ENCODE results near the gene SHKBP1.
"Not testable (repeated sequence)": the region's sequence is repeated elsewhere in the genome, so short reads cannot be mapped to it uniquely, and the experiment has no call there.

The SHKBP1 gene

DNA sequence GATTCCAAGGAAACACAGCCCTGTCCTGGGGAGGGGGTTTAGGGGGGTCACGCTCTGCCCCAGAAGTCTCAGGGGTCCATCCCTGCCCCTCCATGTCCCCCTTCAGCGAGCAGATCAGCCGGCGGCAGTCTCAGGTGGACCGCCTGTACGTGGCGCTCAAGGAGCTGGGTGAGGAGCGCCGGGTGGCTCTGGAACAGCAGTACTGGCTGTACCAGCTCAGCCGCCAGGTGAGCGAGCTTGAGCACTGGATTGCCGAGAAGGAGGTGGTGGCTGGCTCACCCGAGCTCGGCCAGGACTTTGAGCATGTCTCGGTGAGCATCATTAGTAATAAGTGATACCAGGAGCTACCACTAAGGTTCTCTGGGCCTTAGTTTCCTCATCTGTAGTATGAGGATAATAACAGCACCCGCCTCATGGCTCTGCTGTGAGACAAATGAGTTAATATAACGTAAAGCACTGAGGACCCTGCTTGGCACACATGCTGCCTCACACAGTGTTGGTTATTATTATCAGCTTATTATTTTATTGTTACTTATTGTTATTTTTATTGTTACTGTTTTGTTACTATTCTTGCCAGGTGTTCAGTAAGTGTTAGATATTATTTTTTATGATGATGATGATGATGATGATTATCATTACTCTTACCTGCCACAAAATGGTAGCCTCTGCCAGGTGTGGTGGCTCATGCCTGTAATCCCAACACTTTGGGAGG lies 20.5 kb upstream of the SHKBP1 start:
- no peak for DNase-seq (ENCODE audit: low spot score)

DNA sequence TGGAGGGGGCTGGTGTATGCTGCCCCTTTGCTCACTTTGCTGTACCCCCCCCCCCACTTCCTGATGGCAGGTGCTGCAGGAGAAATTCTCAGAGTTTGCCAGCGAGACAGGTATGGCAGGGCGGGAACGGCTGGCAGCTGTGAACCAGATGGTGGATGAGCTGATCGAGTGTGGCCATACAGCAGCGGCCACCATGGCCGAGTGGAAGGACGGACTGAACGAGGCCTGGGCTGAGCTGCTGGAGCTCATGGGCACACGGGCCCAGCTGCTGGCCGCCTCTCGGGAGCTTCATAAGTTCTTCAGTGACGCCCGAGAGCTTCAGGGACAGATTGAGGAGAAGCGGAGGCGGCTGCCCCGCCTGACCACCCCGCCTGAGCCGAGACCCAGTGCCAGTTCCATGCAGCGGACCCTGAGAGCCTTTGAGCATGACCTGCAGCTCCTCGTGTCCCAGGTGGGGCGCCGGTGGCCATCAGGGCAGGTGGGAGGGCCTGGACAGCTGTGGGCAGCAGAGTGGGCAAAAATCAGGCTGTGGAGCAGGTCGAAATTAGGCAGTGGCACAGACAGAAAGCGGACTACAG lies 19.6 kb upstream of the SHKBP1 start:
- no peak for DNase-seq (ENCODE audit: low spot score)

DNA sequence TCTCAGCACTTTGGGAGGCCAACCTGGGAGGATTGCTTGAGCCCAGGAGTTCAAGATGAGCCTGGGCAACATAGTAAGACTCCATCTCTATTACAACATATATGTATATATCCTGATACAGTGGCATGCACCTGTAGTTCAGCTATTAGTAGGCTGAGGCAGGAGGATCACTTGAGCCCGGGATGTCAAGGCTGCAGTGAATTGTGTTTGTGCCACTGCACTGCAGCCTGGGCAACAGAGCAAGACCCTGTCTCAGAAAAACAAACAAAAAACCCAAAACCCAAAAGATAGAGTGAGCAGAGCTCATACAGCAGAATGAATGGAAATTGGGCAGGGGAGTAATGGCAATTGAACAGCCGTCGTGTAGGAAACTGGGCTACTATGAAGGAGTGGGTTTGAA lies 17.3 kb upstream of the SHKBP1 start:
- DNase-seq (ENCODE audit: low spot score), result no peak

DNA sequence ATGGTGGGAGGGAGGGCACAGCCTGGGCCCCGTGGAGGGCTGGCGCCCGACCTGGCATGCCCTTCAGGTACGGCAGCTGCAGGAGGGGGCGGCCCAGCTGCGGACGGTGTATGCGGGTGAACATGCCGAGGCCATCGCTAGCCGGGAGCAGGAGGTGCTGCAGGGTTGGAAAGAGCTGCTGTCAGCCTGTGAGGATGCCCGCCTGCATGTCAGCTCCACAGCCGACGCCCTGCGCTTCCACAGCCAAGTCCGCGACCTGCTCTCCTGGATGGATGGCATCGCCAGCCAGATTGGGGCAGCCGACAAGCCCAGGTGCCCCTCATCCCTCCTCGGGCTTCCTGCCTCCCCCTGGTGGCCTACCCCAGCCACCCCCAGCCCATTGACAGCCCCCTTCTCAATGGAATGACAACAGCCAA lies 16.6 kb upstream of the SHKBP1 start:
- DNase-seq (ENCODE audit: low spot score), result no peak

DNA sequence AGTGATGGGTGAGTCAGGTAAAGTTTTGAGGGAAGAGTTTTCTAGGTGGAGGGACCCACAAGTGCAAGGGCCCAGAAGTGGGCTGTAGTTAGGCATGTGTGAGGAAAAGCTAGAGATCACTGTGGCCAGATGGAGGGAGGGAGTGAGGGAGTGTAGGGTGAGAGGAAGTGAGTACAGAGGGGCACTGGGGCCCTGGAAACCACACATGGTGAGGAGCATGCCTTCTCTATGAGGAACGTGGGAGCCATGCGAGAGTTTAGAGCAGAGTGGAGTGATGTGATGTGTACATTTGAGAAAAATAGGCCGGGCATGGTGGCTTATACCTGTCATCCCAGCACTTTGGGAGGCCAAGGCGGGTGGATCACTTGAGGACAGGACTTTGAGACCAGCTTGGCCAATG lies 14.7 kb upstream of the SHKBP1 start:
- no peak for DNase-seq (ENCODE audit: low spot score)

DNA sequence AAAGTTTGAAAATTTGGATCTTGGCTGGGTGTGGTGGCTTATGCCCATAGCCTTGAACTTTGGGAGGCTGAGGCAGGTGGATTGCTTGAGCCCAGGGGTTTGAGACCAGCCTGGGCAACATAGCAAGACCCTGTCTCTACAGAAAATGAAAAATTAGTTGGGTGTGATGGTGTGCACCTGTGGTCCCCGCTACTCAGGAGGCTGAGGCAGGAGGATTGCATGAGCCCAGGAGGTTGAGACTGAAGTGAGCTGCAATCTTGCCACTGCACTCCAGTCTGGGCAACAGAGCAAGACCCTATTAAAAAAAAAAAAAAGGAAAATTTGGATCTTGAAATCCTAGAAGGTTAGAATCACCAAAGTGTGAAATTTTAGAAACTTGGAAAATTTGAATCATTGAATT lies 12.1 kb upstream of the SHKBP1 start:
- DNase-seq (ENCODE audit: low spot score), result not testable (repeated sequence)

DNA sequence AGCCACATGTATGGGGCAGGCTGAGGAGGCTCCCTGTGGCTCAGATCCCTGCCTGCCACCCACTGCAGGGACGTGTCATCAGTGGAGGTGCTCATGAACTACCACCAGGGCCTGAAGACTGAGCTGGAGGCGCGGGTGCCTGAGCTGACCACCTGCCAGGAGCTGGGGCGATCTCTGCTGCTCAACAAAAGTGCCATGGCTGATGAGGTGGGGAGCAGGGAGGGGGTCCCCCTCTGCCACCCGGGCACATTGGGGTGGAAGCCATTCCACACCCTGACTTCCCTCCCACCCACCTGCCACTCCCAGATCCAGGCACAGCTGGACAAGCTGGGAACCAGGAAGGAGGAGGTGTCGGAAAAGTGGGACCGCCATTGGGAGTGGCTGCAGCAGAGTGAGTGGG lies 11.3 kb upstream of the SHKBP1 start:
- DNase-seq (ENCODE audit: low spot score), result no peak

DNA sequence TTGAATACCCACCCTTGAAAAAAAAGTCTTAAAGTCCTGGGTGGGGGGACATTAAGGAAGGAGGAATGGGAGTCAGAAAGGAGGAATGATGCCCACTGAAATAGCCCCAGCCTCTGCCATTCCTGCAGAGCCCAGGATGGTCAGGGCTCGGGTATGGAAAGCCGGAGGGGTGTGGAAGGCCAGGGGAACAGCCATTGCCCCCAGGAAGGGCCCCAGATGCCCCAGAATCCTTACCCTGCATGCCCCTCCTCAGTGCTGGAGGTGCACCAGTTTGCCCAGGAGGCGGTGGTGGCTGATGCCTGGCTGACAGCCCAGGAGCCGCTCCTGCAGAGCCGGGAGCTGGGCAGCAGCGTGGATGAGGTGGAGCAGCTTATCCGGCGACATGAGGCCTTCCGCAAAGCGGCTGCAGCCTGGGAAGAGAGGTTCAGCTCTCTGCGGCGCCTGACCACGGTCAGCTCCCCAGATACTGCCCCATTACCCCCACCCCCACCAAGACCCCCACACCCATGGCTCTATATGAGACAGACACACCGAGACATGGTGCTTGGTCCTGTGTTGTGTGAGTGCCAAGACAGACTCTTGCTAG lies 10.7 kb upstream of the SHKBP1 start:
- no peak for DNase-seq (ENCODE audit: low spot score)

DNA sequence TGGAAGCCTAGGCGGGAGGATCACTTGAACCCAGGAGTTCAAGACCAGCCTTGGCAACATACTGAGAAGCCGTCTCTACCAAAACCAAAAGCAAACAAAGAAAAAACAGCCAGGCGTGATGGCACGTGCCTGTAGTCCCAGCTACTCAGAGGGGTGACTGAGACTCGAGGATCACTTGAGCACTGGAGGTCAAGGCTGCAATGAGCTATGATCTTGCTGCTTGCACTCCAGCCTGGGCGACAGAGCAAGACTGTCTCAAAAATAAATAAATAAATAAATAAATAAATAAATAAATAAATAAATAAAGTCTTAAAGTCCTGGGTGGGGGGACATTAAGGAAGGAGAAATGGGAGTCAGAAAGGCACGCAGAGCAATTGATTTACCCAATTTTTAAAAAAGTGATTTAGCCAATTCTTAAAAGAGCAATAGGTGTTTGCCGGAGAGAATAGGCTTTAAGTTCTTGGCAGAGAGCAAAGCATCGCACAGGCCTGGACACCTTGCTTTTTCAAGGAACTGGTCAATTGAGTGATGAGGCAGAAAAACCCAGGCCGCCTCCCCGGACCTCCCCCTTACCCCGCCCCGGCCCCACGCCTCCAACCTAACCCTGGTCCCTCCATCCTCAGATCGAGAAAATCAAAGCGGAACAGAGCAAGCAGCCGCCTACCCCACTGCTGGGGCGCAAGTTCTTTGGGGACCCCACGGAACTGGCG lies 9.5 kb upstream of the SHKBP1 start:
- no peak for DNase-seq (ENCODE audit: low spot score)

DNA sequence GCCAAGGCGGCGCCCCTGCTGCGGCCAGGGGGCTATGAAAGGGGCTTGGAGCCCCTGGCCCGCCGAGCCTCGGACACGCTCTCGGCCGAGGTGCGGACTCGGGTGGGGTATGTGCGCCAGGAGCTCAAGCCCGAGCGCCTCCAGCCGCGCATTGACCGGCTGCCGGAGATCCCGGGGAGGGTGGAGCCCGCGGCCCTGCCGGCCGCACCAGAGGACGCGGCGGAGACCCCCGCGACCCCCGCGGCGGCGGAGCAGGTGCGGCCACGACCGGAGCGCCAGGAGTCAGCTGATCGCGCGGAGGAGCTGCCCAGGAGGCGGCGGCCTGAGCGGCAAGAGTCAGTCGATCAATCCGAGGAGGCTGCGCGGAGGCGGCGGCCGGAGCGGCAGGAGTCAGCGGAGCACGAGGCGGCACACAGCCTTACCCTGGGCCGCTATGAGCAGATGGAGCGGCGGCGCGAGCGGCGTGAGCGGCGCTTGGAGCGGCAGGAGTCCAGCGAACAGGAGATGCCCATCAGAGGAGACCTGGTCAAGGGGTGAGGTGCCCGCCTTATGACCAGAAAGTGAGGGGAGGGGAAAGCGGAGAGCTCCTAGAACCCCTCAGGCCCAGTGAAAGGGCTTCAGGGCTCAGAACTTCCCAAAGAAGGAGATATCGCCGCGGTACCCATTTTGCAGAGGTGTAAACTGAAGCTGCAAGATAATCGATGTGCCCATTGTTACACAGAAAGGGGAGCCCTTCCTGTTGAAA lies 8.8 kb upstream of the SHKBP1 start:
- no peak for DNase-seq (ENCODE audit: low spot score)

DNA sequence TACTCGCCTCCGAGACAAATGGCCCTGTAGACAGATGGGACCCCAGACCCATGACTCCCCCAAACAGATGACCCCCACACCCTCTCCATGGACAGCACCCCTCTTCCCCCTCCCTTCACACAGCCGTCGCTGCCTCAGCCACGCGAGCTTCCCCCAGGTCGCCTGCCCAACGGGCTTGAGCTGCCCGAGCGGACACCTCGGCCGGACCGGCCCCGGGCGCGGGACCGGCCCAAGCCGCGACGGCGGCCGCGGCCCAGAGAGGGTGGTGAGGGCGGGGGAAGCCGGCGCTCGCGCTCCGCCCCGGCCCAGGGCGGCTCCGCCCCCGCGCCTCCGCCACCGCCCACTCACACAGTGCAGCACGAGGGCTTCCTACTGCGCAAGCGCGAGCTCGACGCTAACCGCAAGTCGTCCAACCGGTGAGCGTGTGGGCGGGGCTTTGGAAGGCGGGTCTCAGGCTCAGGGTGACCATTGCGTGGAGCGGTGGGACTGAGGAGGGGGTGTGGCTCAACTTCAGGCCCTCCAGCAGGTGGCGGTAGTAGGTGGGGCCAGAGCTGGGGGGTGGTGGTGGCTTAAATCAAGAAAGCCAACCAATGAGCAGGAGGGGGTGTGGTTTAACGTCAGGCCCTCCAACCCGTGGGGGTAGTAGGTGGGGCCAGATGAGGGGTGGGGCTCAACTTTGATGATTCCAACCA lies 6.2 kb upstream of the SHKBP1 start:
- peak; percentile 99 for DNase-seq (ENCODE audit: low spot score)

DNA sequence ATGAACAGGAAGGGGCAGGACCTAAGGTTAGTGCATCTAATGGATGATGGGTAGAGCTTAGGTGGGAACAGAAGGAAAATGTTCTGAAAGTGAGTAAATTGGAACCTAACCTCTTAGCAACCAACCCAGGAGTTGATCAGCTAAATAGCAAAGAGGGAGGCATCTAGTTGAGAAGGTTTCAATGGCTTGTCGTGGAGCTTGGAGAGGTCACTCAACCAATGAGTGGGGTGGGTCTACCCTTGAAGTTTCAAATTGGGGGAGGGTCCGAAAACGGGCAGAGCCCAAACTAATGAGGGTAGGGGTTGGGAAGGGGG lies 5.7 kb upstream of the SHKBP1 start:
- DNase-seq (ENCODE audit: low spot score), result no peak

DNA sequence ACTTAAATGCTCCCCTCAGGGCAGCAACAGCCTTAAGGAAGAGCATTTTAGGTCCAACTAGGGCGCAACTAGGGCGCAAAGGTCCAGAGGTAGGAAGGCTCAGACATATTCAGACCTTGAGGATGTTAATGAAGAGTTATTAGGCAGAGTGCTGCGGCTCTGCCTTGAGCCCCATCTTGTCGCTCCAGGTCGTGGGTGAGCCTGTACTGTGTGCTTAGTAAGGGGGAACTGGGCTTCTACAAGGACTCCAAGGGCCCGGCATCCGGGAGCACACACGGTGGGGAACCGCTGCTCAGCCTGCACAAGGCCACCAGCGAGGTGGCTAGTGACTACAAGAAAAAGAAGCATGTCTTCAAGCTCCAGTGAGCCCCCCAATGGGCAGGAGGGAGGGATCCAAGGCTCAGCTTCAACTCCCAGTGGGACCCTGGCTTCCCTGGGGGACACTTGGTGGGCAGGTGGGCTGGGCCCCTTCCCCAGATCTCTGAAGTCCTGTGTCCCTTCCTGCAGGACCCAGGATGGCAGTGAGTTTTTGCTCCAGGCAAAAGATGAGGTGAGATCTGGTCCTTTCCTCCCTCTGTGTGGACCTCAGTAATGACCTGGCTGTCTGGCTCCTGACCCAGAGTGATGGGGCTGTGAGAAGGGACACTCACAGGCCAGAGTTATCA lies 4.7 kb upstream of the SHKBP1 start:
- no peak for DNase-seq (ENCODE audit: low spot score)

DNA sequence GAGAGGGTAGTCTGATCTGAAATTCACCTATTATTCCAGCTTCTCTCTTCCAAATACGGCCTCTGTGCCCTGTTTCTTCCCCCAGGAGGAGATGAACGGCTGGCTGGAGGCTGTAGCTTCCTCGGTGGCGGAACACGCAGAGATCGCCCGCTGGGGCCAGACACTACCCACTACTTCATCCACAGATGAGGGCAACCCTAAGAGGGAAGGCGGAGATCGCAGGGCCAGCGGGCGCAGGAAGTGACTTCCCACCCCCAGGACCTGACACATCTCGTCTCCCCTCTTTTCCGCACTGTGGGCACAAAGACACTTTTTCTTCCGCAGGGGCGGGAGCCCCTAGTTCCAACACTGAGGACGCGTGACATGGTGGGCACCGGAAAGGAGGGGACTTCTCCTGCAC lies 1.3 kb upstream of the SHKBP1 start:
- no peak for DNase-seq (ENCODE audit: low spot score)

DNA sequence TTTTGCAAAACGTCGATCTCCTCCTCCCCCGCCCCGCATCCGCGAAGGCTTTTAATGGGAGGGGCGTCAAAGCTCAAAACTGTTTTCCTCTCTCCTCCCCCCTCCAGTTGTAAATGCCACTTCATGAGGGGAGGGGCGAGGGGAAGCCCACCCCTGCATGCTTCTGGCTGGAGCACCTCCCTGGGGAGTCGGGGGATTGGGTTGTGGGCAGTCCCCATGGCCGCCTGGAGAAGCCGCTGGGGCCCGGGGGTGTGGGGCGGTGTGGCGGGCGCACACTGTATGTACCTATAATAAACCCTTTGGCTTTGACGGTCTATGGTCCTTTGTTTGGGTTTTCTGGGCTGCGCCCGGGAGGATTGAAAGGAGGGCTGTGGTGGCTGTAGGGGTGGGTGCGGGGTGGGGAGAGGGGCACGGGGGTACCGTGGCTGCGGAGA lies 505 bp upstream of the SHKBP1 start:
- no peak for DNase-seq (ENCODE audit: low spot score)

DNA sequence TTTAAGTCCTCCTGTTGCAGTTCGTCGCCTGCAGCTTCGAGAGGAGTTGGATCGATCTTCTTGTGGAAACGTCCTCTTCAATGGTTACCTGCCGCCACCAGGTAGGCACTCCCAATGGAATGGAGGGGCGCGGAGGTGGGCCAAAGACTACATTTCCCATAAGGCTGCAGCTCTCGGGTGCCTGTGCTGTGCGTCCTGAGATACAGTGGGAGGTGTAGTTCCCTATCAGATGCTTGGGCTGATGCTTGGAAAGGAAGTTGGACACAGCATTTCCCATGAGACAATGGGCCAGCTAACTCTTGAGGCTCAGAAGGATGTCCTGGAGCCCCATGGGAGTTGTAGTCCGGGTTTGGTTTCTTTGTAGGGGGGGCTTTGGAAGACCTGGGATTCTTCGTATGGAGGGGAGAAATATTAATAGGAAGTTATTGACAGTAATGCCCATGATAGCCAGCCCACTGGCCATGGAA lies 1.8 kb downstream of the SHKBP1 start:
- no peak for DNase-seq (ENCODE audit: low spot score)

DNA sequence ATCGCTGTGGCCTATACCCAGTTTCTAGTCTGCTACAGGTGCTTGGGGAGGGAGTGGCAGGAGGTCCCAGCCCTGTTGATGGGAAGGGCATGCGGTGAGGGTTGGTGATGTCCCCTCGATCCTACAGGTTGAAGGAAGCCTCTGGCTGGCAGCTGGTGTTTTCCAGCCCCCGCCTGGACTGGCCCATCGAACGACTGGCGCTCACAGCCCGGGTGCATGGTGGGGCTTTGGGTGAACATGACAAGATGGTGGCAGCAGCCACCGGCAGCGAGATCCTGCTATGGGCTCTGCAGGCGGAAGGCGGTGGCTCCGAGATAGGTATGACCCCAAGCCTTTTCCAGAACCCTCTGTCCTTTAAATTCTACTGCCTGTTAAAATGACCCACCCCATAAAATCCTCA lies 3.9 kb downstream of the SHKBP1 start:
- no peak for DNase-seq (ENCODE audit: low spot score)

DNA sequence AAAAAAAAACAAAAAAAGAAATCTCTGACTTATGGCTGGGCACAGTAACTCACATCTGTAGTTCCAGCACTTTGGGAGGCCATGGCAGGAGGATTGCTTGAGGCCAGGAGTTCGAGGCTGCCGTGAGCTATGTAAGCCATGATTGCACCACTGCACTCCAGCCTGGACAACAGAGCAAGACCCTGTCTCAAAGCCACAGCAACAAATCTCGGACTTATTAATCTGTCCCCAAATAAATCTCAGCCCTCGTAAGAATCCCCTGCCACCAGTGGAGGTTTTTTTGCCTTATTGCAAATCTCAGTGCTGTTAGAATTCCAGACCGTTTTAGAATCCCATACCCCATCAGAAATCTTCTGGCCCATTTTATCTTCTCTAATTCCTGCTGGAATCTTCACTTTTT lies 4.9 kb downstream of the SHKBP1 start:
- no peak for DNase-seq (ENCODE audit: low spot score)

DNA sequence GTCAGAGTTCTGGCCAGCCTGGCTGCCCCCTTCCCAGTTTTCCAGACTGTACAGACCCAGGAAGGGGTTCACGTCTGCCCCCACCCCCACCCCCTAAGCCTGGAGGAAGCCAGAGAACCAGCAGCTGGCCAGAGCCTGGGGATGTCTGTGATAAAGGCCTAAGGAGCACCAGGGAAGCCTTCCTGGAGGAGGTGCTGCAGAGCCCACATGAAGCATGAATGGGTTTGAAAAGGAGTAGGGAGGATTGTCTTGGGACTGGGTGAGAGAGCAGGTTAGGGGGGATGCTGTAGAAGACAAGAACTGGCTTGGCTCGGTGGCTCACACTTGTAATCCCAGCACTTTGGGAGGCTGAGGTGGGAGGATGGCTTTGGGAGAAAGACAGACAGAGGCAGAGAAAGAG lies 5.8 kb downstream of the SHKBP1 start:
- no peak for DNase-seq (ENCODE audit: low spot score)

DNA sequence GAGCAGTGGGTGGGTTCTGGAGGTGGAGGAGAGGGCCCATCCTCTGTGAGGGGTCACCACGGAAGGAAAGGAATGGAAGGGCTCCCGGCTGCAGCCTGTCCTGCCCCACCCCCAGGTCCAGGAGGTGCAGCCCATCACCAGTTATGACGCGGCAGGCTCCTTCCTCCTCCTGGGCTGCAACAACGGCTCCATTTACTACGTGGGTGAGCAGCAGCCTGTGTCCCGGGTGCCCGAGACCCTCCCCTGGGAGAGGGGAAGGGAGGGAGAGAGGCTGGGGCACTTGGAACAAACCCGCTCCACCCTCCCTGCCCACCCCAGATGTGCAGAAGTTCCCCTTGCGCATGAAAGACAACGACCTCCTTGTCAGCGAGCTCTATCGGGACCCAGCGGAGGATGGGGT lies 6.6 kb downstream of the SHKBP1 start:
- no peak for DNase-seq (ENCODE audit: low spot score)

DNA sequence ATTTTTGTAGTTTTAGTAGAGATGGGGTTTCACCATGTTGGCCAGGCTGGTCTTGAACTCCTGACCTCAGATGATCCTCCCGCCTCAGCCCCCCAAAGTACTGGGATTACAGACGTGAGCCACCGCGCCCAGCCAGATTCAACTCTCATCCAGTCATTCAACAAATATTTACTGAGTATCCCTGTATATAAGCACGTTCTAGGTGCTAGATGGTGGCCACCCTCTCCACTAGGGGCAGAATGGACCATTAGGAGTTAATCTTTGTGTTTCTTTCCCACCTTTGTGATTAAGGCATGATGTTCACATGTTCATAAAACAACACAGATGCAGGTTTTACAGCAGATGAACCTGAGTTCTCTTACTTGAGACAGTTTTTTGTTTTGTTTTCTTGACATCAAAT lies 7.3 kb downstream of the SHKBP1 start:
- no peak for DNase-seq (ENCODE audit: low spot score)

Data from ecto neural progenitor cell (in vitro differentiated cells).